Brain microvascular endothelial cell (primary cell): ENCODE results near the gene PITPNC1.

ENCODE experiments used
- DNase-seq: peaks from one replicate; pipeline ENCODE4 v3.0.0-alpha.2; 2020
- H3K27ac ChIP-seq: fragments of 250-450 bp; sonication (Bioruptor Pico); 2 replicates; pipeline ENCODE4 v1.5.1; 2020; ENCODE audit warnings: mild to moderate bottlenecking, moderate library complexity
- H3K27me3 ChIP-seq: fragments of 250-450 bp; sonication (Bioruptor Pico); replicated peaks from 2 replicates; pipeline ENCODE4 v1.5.1; 2020; ENCODE audit warnings: mild to moderate bottlenecking
- H3K36me3 ChIP-seq: fragments of 250-450 bp; sonication (Bioruptor Pico); replicated peaks from 2 replicates; pipeline ENCODE4 v1.5.1; 2020; ENCODE audit warnings: mild to moderate bottlenecking
- H3K4me3 ChIP-seq: 2 replicates; pipeline ENCODE4 v1.5.1; 2011; ENCODE audit warnings: low read depth, mild to moderate bottlenecking, control low read depth, low read length, moderate library complexity
- CTCF ChIP-seq: IDR thresholded peaks from 2 replicates; pipeline ENCODE4 v1.5.1; 2011; ENCODE audit warnings: low read depth, mild to moderate bottlenecking, moderate library complexity, low read length, control low read depth, inconsistent platforms; ENCODE audit errors: missing control alignments
- in situ Hi-C: cut with HindIII; loops from 2 replicates; pipeline ENCODE4 v1.10.0; 2017; ENCODE audit warnings: low sequenced_read_pairs, low pct_ligation_motif_present

PITPNC1 gene

DNA sequence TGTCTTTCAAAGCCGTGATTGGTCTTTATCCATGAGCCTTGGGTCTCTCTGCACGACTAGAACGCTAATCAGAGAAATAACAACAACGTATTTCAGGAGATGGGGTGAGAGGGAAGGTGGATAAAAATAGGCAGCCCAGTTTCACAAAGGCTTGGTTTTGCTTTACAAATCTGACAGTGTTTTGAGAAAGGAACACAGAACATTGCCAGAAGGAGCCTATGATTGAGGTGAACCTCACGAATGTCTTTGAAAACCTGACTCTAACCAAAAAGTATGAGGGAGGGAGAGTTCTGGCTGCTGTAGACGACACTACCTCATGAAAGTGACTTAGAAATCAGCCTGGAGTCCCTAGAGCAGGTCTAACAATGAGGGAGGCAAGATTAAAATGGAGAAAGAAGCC, 302.6 kb downstream of the PITPNC1 start:
- no peak for DNase-seq
- Histone ChIP-seq H3K36me3 (no peaks in the 10 kb centered on the region), H3K27me3 (no peaks in the 10 kb centered on the region), H3K4me3 (no peak overlapping the region), H3K27ac (no peak overlapping the region)
- in situ Hi-C loops, result no loop called here
- no peak for TF ChIP-seq CTCF

- no peaks in the 10 kb centered on the region for H3K27me3 ChIP-seq
- no peaks in the 10 kb centered on the region for H3K36me3 ChIP-seq
- in situ Hi-C loops, result no loop called here
- H3K27ac ChIP-seq, result no peak overlapping the region
- DNase-seq, result no peak
- no peak for TF ChIP-seq CTCF
- H3K4me3 ChIP-seq, result no peak overlapping the region
Observed at GRCh38 chr17:67680445-67681224, 303.6 kb downstream of the PITPNC1 start.

- no peak for TF ChIP-seq CTCF
- no peak for DNase-seq
- Histone ChIP-seq H3K4me3 (no peak overlapping the region), H3K27ac (no peak overlapping the region), H3K27me3 (no peaks in the 10 kb centered on the region), H3K36me3 (no peaks in the 10 kb centered on the region)
- in situ Hi-C loops, result no loop called here
Observed at GRCh38 chr17:67682196-67682595, 305.1 kb downstream of the PITPNC1 start.

GRCh38 chr17:67685351-67685750, 308.3 kb downstream of the PITPNC1 start:
- no peak for TF ChIP-seq CTCF
- in situ Hi-C loops, result no loop called here
- no peak for DNase-seq
- Histone ChIP-seq H3K36me3 (no peaks in the 10 kb centered on the region), H3K4me3 (no peak overlapping the region), H3K27ac (no peak overlapping the region), H3K27me3 (no peaks in the 10 kb centered on the region)

GRCh38 chr17:67686241-67686640, 309.2 kb downstream of the PITPNC1 start:
- in situ Hi-C loops, result no loop called here
- no peak overlapping the region for H3K4me3 ChIP-seq

More at GRCh38 chr17:67686241-67686640, 309.2 kb downstream of the PITPNC1 start:
- Histone ChIP-seq H3K27ac (no peak overlapping the region), H3K27me3 (no peaks in the 10 kb centered on the region), H3K36me3 (no peaks in the 10 kb centered on the region)
- DNase-seq, result no peak
- TF ChIP-seq CTCF, result no peak
